Adrenal gland (tissue), 12 donors: ENCODE results near the gene DDX25. TPM values are rescaled to one million over a fixed set of nuclear protein-coding genes. Genes with fewer than 3 reads are reported as not detected.

Experiments
- DNase-seq, 7 donors: peaks; one replicate each; pipeline ENCODE4 v3.0.0-alpha.2; 2019 to 2020
- H3K27ac ChIP-seq, 5 donors: fragments of 200-600 bp; sonication (generic) in 4 of 5; 1 replicate in 3 of 5; 2 replicates in 2 of 5; pipeline versions ENCODE4 v1.5.1 to v1.8.0; 2016 to 2020; ENCODE audit warnings: mild to moderate bottlenecking in 1 of 5
- H3K27me3 ChIP-seq: fragments of 200-600 bp; 2 replicates; pipeline ENCODE4 v1.8.0; 2021
- H3K36me3 ChIP-seq, 2 donors: fragments of 200-600 bp; replicated peaks in 1 of 2; 1 replicate in 1 of 2; 2 replicates in 1 of 2; pipeline versions ENCODE4 v1.5.1 to v1.8.0; 2018 to 2022
- H3K4me1 ChIP-seq, 2 donors: fragments of 200-600 bp; replicated peaks in 1 of 2; 1 replicate in 1 of 2; 2 replicates in 1 of 2; pipeline versions ENCODE4 v1.5.1 to v1.8.0; 2018 to 2021
- H3K4me3 ChIP-seq, 4 donors: fragments of 200-600 bp; sonication (generic) in 3 of 4; one replicate each; pipeline ENCODE4 v1.5.1; 2016 to 2018
- H3K9me3 ChIP-seq, 3 donors: fragments of 200-600 bp; sonication (generic) in 1 of 3; replicated peaks in 1 of 3; 1 replicate in 2 of 3; 2 replicates in 1 of 3; pipeline versions ENCODE4 v1.5.1 to v1.8.0; 2016 to 2021
- CTCF ChIP-seq, 6 experiments: fragments of 450-650 bp in 4 of 6; fragments of 200-600 bp in 2 of 6; sonication (generic) in 1 of 6; IDR thresholded peaks; 1 replicate in 5 of 6; 2 replicates in 1 of 6; pipeline versions ENCODE4 v1.5.1 to v1.8.0; 2016 to 2021; ENCODE audit warnings: antibody characterized with exemption in 6 of 6, mild to moderate bottlenecking in 2 of 6, moderate library complexity in 1 of 6
- POLR2A ChIP-seq, 2 donors: fragments of 450-650 bp; IDR thresholded peaks; one replicate each; pipeline ENCODE4 v1.6.1; 2017; ENCODE audit warnings: antibody characterized with exemption in 2 of 2, mild to moderate bottlenecking in 2 of 2, moderate library complexity in 1 of 2
- WGBS, 4 donors: extraction: QIAGEN DNeasy Blood & Tissue Kit in 2 of 4; methylation state at CpG; one replicate each; pipeline versions ENCODE4 v1.1.5 to v1.1.7; 2013 to 2017; 5-methylcytosine and 5-hydroxymethylcytosine counted together
- intact Hi-C, 2 donors: fragments of 100-400 bp; cut with DNase I; formaldehyde crosslinking; loops; one replicate each; pipeline versions ENCODE4 v1.14.1 to v1.15.0; 2022 to 2023
- polyA plus RNA-seq, 3 donors: library from polyadenylated mRNA; stranded (reverse); fragments of 200-250 nt in 2 of 3; fragments of 350-450 nt in 1 of 3; fragmentation: Illumina TruSeq in 1 of 3; extraction: RNeasy Lipid Tissue Mini Kit (QIAGEN cat#74804) in 1 of 3; gene quantifications; one replicate each; pipeline ENCODE4 v1.2.3, GENCODE V29; 2013 to 2014
- total RNA-seq, 9 donors: library from RNA; depleted of rRNA in 4 of 9; stranded (reverse); fragments of >200 nt in 4 of 9; fragments of 120-200 nt in 1 of 9; fragmentation: NEBNext Ultra II Directional in 1 of 9; extraction: Animal tissue kit (Norgen Biotek cat#: 25700) in 1 of 9; gene quantifications; one replicate each; pipeline versions ENCODE4 v1.1.0 to v1.2.4, GENCODE V29; 2013 to 2023
- donor health status: healthy with polysubstance abuse.
- donor health status: Bipolar disorder and iron deficiency.
- donor health status: DM: yes; HTN: yes; CAD: no.
- donor health status: DM: no; HTN: no; CAD: no.
- donor health status: DM: no; HTN: no; CAD: no.
- donor health status: DM: yes; HTN: yes; CAD: no.

DDX25 gene
- total and polyA plus RNA-seq, 12 donors = 0.18 to 7.4 (median 0.98) TPM; not detected in 3

- H3K36me3 ChIP-seq = no peaks in the 10 kb centered on the region
- peak in 2 of 7 donors; percentile 19 to 45 for DNase-seq
- intact Hi-C loops = loop anchor here in 1 of 2 donors (10.0 kb wide), 1 partner anchor 236 kb away; no protein-coding TSS in a partner anchor
Observed at GRCh38 chr11:125948278-125949051, 44.2 kb downstream of the DDX25 start.

DNA sequence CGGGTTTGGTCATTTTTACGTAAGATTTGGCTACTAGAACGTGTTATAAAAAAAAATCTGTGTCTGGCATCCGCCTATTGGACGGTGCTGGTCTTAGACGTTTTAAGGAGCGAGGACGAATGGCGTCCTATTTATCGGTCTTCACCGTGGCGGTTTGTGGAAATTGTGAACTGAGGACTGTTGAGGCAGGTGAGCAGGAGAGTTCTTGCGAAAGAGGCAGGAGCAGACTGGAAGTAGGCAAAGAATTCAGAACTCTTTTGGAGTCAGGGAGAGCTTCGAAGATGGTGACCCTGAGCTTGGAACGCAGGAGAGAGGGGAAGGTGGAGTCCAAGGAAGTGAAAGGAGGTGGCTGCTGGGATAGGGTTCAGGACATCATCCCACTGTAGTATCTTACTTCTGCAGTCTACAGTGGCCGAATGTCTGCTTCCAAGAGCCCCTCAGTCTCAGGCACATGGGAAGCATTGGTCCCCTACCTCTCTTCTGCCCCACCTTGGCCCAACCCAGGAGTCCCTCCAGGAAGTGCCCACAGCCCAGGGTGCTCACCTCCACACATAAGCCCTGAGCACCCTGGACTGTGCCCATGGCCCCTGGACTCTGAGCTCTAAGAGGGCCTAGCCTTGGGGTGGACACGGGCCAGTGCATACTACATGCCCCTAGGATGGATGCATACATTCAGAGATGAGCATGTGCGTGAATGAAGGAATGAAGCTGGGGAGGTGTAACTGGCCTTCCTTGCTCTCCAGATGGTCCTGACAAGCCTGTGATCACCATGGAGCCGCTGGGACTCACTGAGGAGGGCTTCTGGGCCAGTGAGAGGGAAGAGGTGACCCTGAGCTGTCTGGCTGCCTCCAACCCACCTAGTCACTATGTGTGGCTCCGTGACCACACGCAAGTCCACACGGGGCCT lies 45.2 kb downstream of the DDX25 start:
- Histone ChIP-seq H3K27ac (no peak overlapping the region), H3K9me3 (no peaks in the 10 kb centered on the region), H3K4me1 (peaks cover 0 to 3% of the 10 kb centered on the region in 2 donors), H3K36me3 (no peaks in the 10 kb centered on the region), H3K27me3 (no peaks in the 10 kb centered on the region), H3K4me3 (no peak overlapping the region)
- DNase-seq = peak in 1 of 7 donors; percentile 44
- WGBS, 4 donors = 91 to 93% (median 93%) methylated on average over 18 to 22 of the region's 22 CpGs
- intact Hi-C loops = loop anchor here in 1 of 2 donors (10.0 kb wide), 1 partner anchor 235 kb away; no protein-coding TSS in a partner anchor
- TF ChIP-seq CTCF (IDR thresholded peaks at IDR 0.05) (no peak), POLR2A (IDR thresholded peaks at IDR 0.05) (no peak)

More at GRCh38 chr11:125948278-125949051, 44.2 kb downstream of the DDX25 start:
- WGBS, 4 donors = 69 to 79% (median 74%) methylated on average over 4 to 23 of the region's 23 CpGs
- Histone ChIP-seq H3K27ac (no peak overlapping the region), H3K9me3 (no peaks in the 10 kb centered on the region), H3K27me3 (no peaks in the 10 kb centered on the region), H3K4me3 (no peak overlapping the region), H3K4me1 (peaks cover 0 to 3% of the 10 kb centered on the region in 2 donors)
- TF ChIP-seq CTCF (IDR thresholded peaks at IDR 0.05) (no peak), POLR2A (IDR thresholded peaks at IDR 0.05) (no peak)

GRCh38 chr11:125950178-125950490 lies 45.8 kb downstream of the DDX25 start:
- DNase-seq = no peak
- H3K27me3 ChIP-seq = no peaks in the 10 kb centered on the region
- no peaks in the 10 kb centered on the region for H3K36me3 ChIP-seq
- WGBS, 4 donors = 76 to 96% (median 94%) methylated on average over 4 to 11 of the region's 11 CpGs
- intact Hi-C loops = no loop called here
- TF ChIP-seq CTCF (IDR thresholded peaks at IDR 0.05) (no peak), POLR2A (IDR thresholded peaks at IDR 0.05) (no peak)
- H3K9me3 ChIP-seq = no peaks in the 10 kb centered on the region
- peaks cover 0 to 3% of the 10 kb centered on the region in 2 donors for H3K4me1 ChIP-seq
- no peak overlapping the region for H3K27ac ChIP-seq
- H3K4me3 ChIP-seq = no peak overlapping the region
